ENCODE results near the gene DENND1A. TPM values are rescaled to one million over a fixed set of nuclear protein-coding genes. Genes with fewer than 3 reads are reported as not detected.

Gene DENND1A
- total and polyA plus RNA-seq, 2 of the 13 experiments (the other 11 are each of a cell fraction or from before 2014, with no cell fraction given) = 14.8 to 30.1 TPM

GRCh38 chr9:123679330-123679987, 250.5 kb downstream of the DENND1A start (continued):
- TF ChIP-seq ARID3A (IDR thresholded peaks at IDR 0.05; ENCODE audit: low read depth, low read length) (no peak), ZNF17 (CRISPR knock-in tag; IDR thresholded peaks at IDR 0.05) (no peak), ARID5B (CRISPR knock-in tag; IDR thresholded peaks at IDR 0.05) (peak; percentile 83), AGO1 (IDR thresholded peaks at IDR 0.05; ENCODE audit: low read depth, low read length, poor library complexity, severe bottlenecking) (no peak), KIAA2018 (CRISPR knock-in tag; IDR thresholded peaks at IDR 0.05; ENCODE audit: borderline replicate concordance) (no peak), IKZF5 (CRISPR knock-in tag; IDR thresholded peaks at IDR 0.05) (peak; percentile 61; the same call in 1 of the 2 replicates), ZNF550 (CRISPR knock-in tag; IDR thresholded peaks at IDR 0.05; ENCODE audit: borderline replicate concordance) (no peak), ZNF275 (CRISPR knock-in tag; IDR thresholded peaks at IDR 0.05; ENCODE audit: borderline replicate concordance) (no peak), HNRNPH1 (optimal IDR thresholded peaks at IDR 0.05; ENCODE audit: low read depth, low read length) (no peak), ZNF468 (CRISPR knock-in tag; IDR thresholded peaks at IDR 0.05) (no peak), SRF (IDR thresholded peaks at IDR 0.05; ENCODE audit: low read depth, low read length) (no peak)
